MM.1S (cell line): ENCODE data around the gene NTRK1.

ENCODE experiments used
- DNase-seq: peaks from one replicate; pipeline ENCODE4 v3.0.0-alpha.2; 2015
- H2AFZ ChIP-seq: fragments of 300-600 bp; sonication (generic); 2 replicates; pipeline ENCODE4 v1.6.0; 2016; ENCODE audit warnings: antibody characterized with exemption, low read length
- H3F3A ChIP-seq: fragments of 300-600 bp; sonication (generic); 2 replicates; pipeline ENCODE4 v1.6.1; 2016; ENCODE audit warnings: mild to moderate bottlenecking, antibody characterized with exemption, low read length, moderate library complexity, mixed read lengths; ENCODE audit not compliant: insufficient read depth
- H3K27ac ChIP-seq: fragments of 300-600 bp; sonication (generic); 2 replicates; pipeline ENCODE4 v1.5.1; 2016; ENCODE audit warnings: mild to moderate bottlenecking, low read length
- H3K27me3 ChIP-seq: fragments of 300-600 bp; sonication (generic); replicated peaks from 2 replicates; pipeline ENCODE4 v1.6.0; 2016; ENCODE audit warnings: low read length; ENCODE audit not compliant: insufficient read depth
- H3K36me3 ChIP-seq: fragments of 300-600 bp; sonication (generic); replicated peaks from 2 replicates; pipeline ENCODE4 v1.6.1; 2016; ENCODE audit warnings: mild to moderate bottlenecking, low read length, mixed read lengths; ENCODE audit not compliant: insufficient read depth
- H3K4me1 ChIP-seq: fragments of 300-600 bp; sonication (generic); 2 replicates; pipeline ENCODE4 v1.6.1; 2016; ENCODE audit warnings: low read length, mixed read lengths
- H3K4me2 ChIP-seq: fragments of 300-600 bp; sonication (generic); 2 replicates; pipeline ENCODE4 v1.6.0; 2016; ENCODE audit warnings: low read depth, low read length
- H3K4me3 ChIP-seq: fragments of 300-600 bp; sonication (generic); 2 replicates; pipeline ENCODE4 v1.5.1; 2016; ENCODE audit warnings: low read length, mixed read lengths
- H3K79me2 ChIP-seq: fragments of 300-600 bp; sonication (generic); 2 replicates; pipeline ENCODE4 v1.6.1; 2016; ENCODE audit warnings: mixed run types, low read length, mixed read lengths
- H3K9ac ChIP-seq: fragments of 300-600 bp; sonication (generic); 2 replicates; pipeline ENCODE4 v1.6.1; 2016; ENCODE audit warnings: low read length, mixed read lengths
- H3K9me2 ChIP-seq: fragments of 300-600 bp; sonication (generic); replicated peaks from 2 replicates; pipeline ENCODE4 v1.6.1; 2016; ENCODE audit warnings: mild to moderate bottlenecking, low read length, mixed read lengths; ENCODE audit not compliant: insufficient read depth
- H3K9me3 ChIP-seq: fragments of 300-600 bp; sonication (generic); replicated peaks from 2 replicates; pipeline ENCODE4 v1.6.1; 2016; ENCODE audit warnings: mild to moderate bottlenecking, low read length, mixed read lengths; ENCODE audit not compliant: insufficient read depth
- H4K20me1 ChIP-seq: fragments of 300-600 bp; sonication (generic); 2 replicates; pipeline ENCODE4 v1.6.1; 2016; ENCODE audit warnings: mild to moderate bottlenecking, low read length, moderate library complexity, mixed read lengths; ENCODE audit not compliant: insufficient read depth
- CTCF ChIP-seq: fragments of 300-600 bp; sonication (generic); IDR thresholded peaks from 2 replicates; pipeline ENCODE4 v1.5.1; 2016; ENCODE audit warnings: antibody characterized with exemption, low read length, mixed read lengths
- EZH2 ChIP-seq: fragments of 300-600 bp; sonication (generic); optimal IDR thresholded peaks from 2 replicates; pipeline ENCODE3; 2017; ENCODE audit warnings: low read depth, mild to moderate bottlenecking, antibody characterized with exemption, low read length, mixed read lengths
- EZH2phosphoT487 ChIP-seq: fragments of 300-600 bp; sonication (generic); IDR thresholded peaks from 2 replicates; pipeline ENCODE4 v1.6.1; 2018; ENCODE audit warnings: antibody characterized with exemption, low read length

NTRK1 gene

DNA sequence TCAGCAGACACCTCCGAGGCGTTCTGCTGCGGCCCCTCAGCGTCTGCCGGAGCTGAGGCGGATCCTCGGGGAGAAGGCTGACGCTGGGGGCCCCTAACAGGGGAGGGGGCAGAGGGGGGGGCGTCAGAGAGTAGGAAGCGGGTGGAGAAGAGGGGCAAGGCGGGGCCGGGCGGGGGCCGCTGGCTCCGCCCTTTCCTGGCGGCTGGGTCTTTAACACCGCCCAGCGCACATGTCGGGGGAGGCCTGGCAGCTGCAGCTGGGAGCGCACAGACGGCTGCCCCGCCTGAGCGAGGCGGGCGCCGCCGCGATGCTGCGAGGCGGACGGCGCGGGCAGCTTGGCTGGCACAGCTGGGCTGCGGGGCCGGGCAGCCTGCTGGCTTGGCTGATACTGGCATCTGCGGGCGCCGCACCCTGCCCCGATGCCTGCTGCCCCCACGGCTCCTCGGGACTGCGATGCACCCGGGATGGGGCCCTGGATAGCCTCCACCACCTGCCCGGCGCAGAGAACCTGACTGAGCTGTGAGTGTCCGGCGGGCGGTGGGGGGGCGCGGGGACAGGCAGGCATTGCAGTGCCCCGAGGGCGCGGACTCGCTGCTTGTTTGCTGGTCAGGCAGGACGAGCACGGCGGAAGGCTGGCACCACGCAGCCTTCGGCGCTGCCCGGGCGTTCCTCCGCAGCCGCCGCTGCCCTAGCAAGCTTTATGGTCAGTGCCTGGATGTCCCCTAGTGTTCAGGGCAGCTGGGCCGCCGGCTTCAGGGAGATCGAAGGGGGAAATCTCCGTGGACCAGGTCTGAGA is at the start of gene NTRK1:
NTRK1 (plus strand) TSS at position 238 of the 796 bp plus-strand sequence; CDS start at position 308, 70 bp downstream.
- TF ChIP-seq CTCF (no peak), EZH2 (no peak), EZH2phosphoT487 (no peak)
- H3K36me3 ChIP-seq = no peaks in the 10 kb centered on the region
- no peaks in the 10 kb centered on the region for H4K20me1 ChIP-seq
- peak within 1 kb of the TSS; percentile 28 for H2AFZ ChIP-seq
- H3K4me2 ChIP-seq = peak within 1 kb of the TSS; percentile 90
- H3K27me3 ChIP-seq = peaks cover 71% of the 10 kb centered on the region
- H3F3A ChIP-seq = no peaks in the 10 kb centered on the region
- H3K9me3 ChIP-seq = no peaks in the 10 kb centered on the region
- H3K4me1 ChIP-seq = peaks cover 24% of the 10 kb centered on the region
- H3K27ac ChIP-seq = no peak within 1 kb of the TSS
- H3K9ac ChIP-seq = no peak within 1 kb of the TSS
- peak within 1 kb of the TSS; percentile 39 for H3K4me3 ChIP-seq
- no peaks in the 10 kb centered on the region for H3K79me2 ChIP-seq
- peak; percentile 78 for DNase-seq
- no peaks in the 10 kb centered on the region for H3K9me2 ChIP-seq

DNA sequence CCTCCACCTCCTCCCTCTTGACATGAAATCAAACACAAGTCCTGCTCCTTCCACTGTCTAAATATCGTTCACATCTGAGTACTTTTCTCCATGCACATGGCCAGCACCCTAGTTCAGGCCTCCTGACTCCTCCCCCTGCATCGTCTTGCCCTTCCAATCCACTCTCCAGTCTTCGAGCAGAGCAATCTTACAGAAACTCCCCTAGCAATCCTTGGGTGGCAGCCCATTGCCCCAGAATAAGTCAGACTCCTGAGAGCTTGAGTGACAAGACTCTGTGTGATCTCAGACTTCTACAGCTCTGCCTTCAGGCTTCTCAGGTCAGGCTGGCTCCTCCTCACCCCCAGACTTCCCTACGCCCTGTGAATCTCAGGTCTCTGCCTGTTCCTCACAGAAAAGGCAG is 49.5 kb upstream of the NTRK1 start:
- H3K4me2 ChIP-seq = no peak overlapping the region
- H3K9me3 ChIP-seq = no peaks in the 10 kb centered on the region
- H3K9me2 ChIP-seq = no peaks in the 10 kb centered on the region
- H3K4me3 ChIP-seq = no peak overlapping the region
- no peaks in the 10 kb centered on the region for H3F3A ChIP-seq
- no peaks in the 10 kb centered on the region for H4K20me1 ChIP-seq
- no peaks in the 10 kb centered on the region for H3K27me3 ChIP-seq
- H3K79me2 ChIP-seq = no peaks in the 10 kb centered on the region
- H3K4me1 ChIP-seq = peaks cover 13% of the 10 kb centered on the region
- no peaks in the 10 kb centered on the region for H3K36me3 ChIP-seq
- H2AFZ ChIP-seq = no peak overlapping the region
- H3K27ac ChIP-seq = no peak overlapping the region
- no peak for TF ChIP-seq EZH2phosphoT487
- no peak for TF ChIP-seq EZH2
- no peak for TF ChIP-seq CTCF
- no peak overlapping the region for H3K9ac ChIP-seq
- no peak for DNase-seq

DNA sequence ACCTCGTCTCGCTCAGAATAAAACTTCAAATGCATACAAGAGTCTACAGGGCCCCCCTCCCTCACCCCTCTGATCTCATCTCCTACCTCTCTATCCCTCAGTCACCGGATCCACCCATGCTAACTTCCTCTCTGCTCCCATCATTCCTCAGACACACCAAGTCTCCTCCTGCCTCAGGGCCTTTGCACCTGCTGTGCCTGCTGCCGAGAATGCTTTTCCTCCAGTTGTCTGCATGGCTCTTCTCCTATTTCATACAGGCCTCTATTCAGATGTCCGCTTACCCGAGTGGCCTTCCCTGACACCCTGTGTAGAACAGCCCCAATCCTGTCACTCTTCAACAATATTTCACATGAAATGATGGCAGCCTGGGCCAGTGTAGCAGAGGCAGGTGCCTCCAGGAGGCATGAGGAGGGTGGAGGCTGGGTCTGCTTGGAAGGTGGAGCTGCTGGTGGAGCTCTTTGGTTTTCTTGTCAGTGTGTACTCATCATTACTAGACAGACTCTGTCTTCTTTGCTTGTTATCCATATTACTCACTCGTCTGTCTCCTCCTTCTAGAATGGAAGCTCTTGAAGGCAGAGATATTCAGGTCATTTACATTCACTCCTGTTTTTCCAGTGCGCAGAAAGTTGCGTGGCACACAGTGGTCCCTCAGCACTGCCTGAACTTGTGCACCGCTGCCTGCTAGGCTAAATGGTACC is 48.2 kb upstream of the NTRK1 start:
- Histone ChIP-seq H3K9me2 (no peaks in the 10 kb centered on the region), H3K27me3 (no peaks in the 10 kb centered on the region), H4K20me1 (no peaks in the 10 kb centered on the region), H3K27ac (no peak overlapping the region), H2AFZ (no peak overlapping the region), H3K36me3 (no peaks in the 10 kb centered on the region), H3K4me2 (no peak overlapping the region), H3K9ac (no peak overlapping the region), H3F3A (no peaks in the 10 kb centered on the region), H3K4me3 (no peak overlapping the region), H3K4me1 (peaks cover 22% of the 10 kb centered on the region), H3K9me3 (no peaks in the 10 kb centered on the region), H3K79me2 (no peaks in the 10 kb centered on the region)
- TF ChIP-seq CTCF = no peak
- no peak for TF ChIP-seq EZH2phosphoT487
- TF ChIP-seq EZH2 = no peak
- DNase-seq = no peak
